ENCODE measurements around the gene HSPA1B.
"Not testable (repeated sequence)": the region's sequence is repeated elsewhere in the genome, so short reads cannot be mapped to it uniquely, and the experiment has no call there.

Gene HSPA1B

GRCh38 chr6:31796993-31797385 is 30.5 kb upstream of the HSPA1B start:
- ChIA-PET POLR2A (interaction anchor here (1.5 kb wide), 2 partner anchors 17 to 18 kb away, joined by 7 to 15 read pairs; partner anchors contain the start of genes HSPA1A and HSPA1L), CTCF (interaction anchor here (1.1 to 5.3 kb wide), 7 partner anchors 9 to 45 kb away, joined by 3 to 57 read pairs (median 4); partner anchors contain the start of gene LSM2)
- no peak for DNase-seq (ENCODE audit: low read depth, low spot score)
- TF ChIP-seq CTCF (IDR thresholded peaks at IDR 0.05; ENCODE audit: insufficient read depth, low read length, missing control alignments): no peak
- no peak overlapping the region for H3K4me3 ChIP-seq (ENCODE audit: low read depth, low read length)

- no peak for DNase-seq (ENCODE audit: low read depth, low spot score)
- TF ChIP-seq CTCF (IDR thresholded peaks at IDR 0.05; ENCODE audit: insufficient read depth, low read length, missing control alignments): no peak
- no peak overlapping the region for H3K4me3 ChIP-seq (ENCODE audit: low read depth, low read length)
- CTCF ChIA-PET: interaction anchor here (1.6 to 5.3 kb wide), 2 partner anchors 8 to 41 kb away, joined by 4 to 57 read pairs; partner anchors contain the start of gene LSM2
- POLR2A ChIA-PET: no interaction called here
Observed at GRCh38 chr6:31797588-31797987, 29.9 kb upstream of the HSPA1B start.

- H3K4me3 ChIP-seq (ENCODE audit: low read depth, low read length): no peak overlapping the region
- CTCF ChIA-PET: interaction anchor here (1.2 to 3.4 kb wide), 4 partner anchors 8 to 153 kb away, joined by 4 to 14 read pairs (median 6); no protein-coding TSS in a partner anchor
- no peak for TF ChIP-seq CTCF (IDR thresholded peaks at IDR 0.05; ENCODE audit: insufficient read depth, low read length, missing control alignments)
- POLR2A ChIA-PET: interaction anchor here (1.6 kb wide), 1 partner anchor 15 kb away, joined by 8 read pairs; the partner anchor contains the start of genes HSPA1A and HSPA1L
- no peak for DNase-seq (ENCODE audit: low read depth, low spot score)
Observed at GRCh38 chr6:31799781-31800180, 27.8 kb upstream of the HSPA1B start.

GRCh38 chr6:31801031-31801927 is 26.3 kb upstream of the HSPA1B start:
- not testable (repeated sequence) for DNase-seq (ENCODE audit: low read depth, low spot score)
- CTCF ChIA-PET: interaction anchor here (1.4 to 3.4 kb wide), 2 partner anchors 10 to 13 kb away, joined by 3 to 14 read pairs; no protein-coding TSS in a partner anchor

GRCh38 chr6:31805939-31806469 is 21.5 kb upstream of the HSPA1B start:
- ChIA-PET CTCF (interaction anchor here (1.0 to 5.0 kb wide), 10 partner anchors 11 to 82 kb away, joined by 3 to 57 read pairs (median 6); partner anchors contain the start of gene VARS1), POLR2A (interaction anchor here (0.8 to 2.4 kb wide), 8 partner anchors 9 to 76 kb away, joined by 3 to 27 read pairs (median 6); partner anchors contain the start of genes DDAH2, HSPA1A, HSPA1B and HSPA1L)
- TF ChIP-seq CTCF (IDR thresholded peaks at IDR 0.05; ENCODE audit: insufficient read depth, low read length, missing control alignments): no peak
- peak overlapping the region; percentile 83 for H3K4me3 ChIP-seq (ENCODE audit: low read depth, low read length)
- no peak for DNase-seq (ENCODE audit: low read depth, low spot score)

More at GRCh38 chr6:31801031-31801927, 26.3 kb upstream of the HSPA1B start:
- POLR2A ChIA-PET: interaction anchor here (0.9 kb wide), 1 partner anchor 14 kb away, joined by 3 read pairs; the partner anchor contains the start of genes HSPA1A and HSPA1L
- H3K4me3 ChIP-seq (ENCODE audit: low read depth, low read length): not testable (repeated sequence)

- peak; percentile 44 for TF ChIP-seq CTCF (IDR thresholded peaks at IDR 0.05; ENCODE audit: insufficient read depth, low read length, missing control alignments)
- DNase-seq (ENCODE audit: low read depth, low spot score): peak; percentile 67
- CTCF ChIA-PET: interaction anchor here (0.6 to 5.0 kb wide), 17 partner anchors 11 to 146 kb away, joined by 3 to 57 read pairs (median 4); partner anchors contain the start of gene VARS1
- peak within 1 kb of the TSS; percentile 83 for H3K4me3 ChIP-seq (ENCODE audit: low read depth, low read length)
- POLR2A ChIA-PET: interaction anchor here (0.6 to 2.4 kb wide), 13 partner anchors 8 to 154 kb away, joined by 3 to 27 read pairs (median 5); partner anchors contain the start of genes BAG6, C6orf47, DDAH2 and HSPA1A
Observed at GRCh38 chr6:31806470-31807272, 20.9 kb upstream of the HSPA1B start, which contains the start of gene LSM2. TSS of gene LSM2 (minus strand) at chr6:31806966. CDS start at chr6:31806757, 209 bp downstream.

- DNase-seq (ENCODE audit: low read depth, low spot score); POLR2A ChIA-PET; H3K4me3 ChIP-seq (ENCODE audit: low read depth, low read length): not testable (repeated sequence)
- CTCF ChIA-PET: interaction anchor here (0.8 to 1.1 kb wide), 3 partner anchors 12 to 78 kb away, joined by 3 to 4 read pairs (median 3); no protein-coding TSS in a partner anchor
Observed at GRCh38 chr6:31808599-31808998, 18.9 kb upstream of the HSPA1B start.
